ENCODE results near the gene NSDHL.
"Not testable (repeated sequence)": the region's sequence is repeated elsewhere in the genome, so short reads cannot be mapped to it uniquely, and the experiment has no call there.

NSDHL gene

GRCh38 chrX:152893980-152894610, 63.2 kb downstream of the NSDHL start:
- no peak for DNase-seq (ENCODE audit: low read depth in 2 of 2)

GRCh38 chrX:152895121-152895520, 64.3 kb downstream of the NSDHL start:
- DNase-seq (ENCODE audit: low read depth in 2 of 2), result no peak

GRCh38 chrX:152895724-152896420, 65.0 kb downstream of the NSDHL start:
- no peak for DNase-seq (ENCODE audit: low read depth in 2 of 2)

GRCh38 chrX:152896450-152896849, 65.6 kb downstream of the NSDHL start:
- no peak for DNase-seq (ENCODE audit: low read depth in 2 of 2)

GRCh38 chrX:152897222-152898131, 66.6 kb downstream of the NSDHL start, which contains the start of gene ZNF185:
ZNF185 (plus strand) TSS chrX:152898067; CDS start chrX:152914490, 16,423 bp downstream.
- no peak for DNase-seq (ENCODE audit: low read depth in 2 of 2)

GRCh38 chrX:152898442-152898841, 67.6 kb downstream of the NSDHL start:
- DNase-seq (ENCODE audit: low read depth in 2 of 2), result no peak

GRCh38 chrX:152899111-152899873, 68.4 kb downstream of the NSDHL start:
- DNase-seq (ENCODE audit: low read depth in 2 of 2), result no peak

GRCh38 chrX:152899874-152900719, 69.2 kb downstream of the NSDHL start:
- no peak for DNase-seq (ENCODE audit: low read depth in 2 of 2)

GRCh38 chrX:152900937-152901445, 70.1 kb downstream of the NSDHL start:
- no peak for DNase-seq (ENCODE audit: low read depth in 2 of 2)

- DNase-seq (ENCODE audit: low read depth in 2 of 2), result no peak
Measured at GRCh38 chrX:152901816-152902501, 71.1 kb downstream of the NSDHL start.

- no peak for DNase-seq (ENCODE audit: low read depth in 2 of 2)
Measured at GRCh38 chrX:152902502-152902820, 71.6 kb downstream of the NSDHL start.

- no peak for DNase-seq (ENCODE audit: low read depth in 2 of 2)
Measured at GRCh38 chrX:152903589-152903988, 72.7 kb downstream of the NSDHL start.

- DNase-seq (ENCODE audit: low read depth in 2 of 2), result no peak
Measured at GRCh38 chrX:152904151-152905080, 73.6 kb downstream of the NSDHL start.

GRCh38 chrX:152905081-152905420, 74.2 kb downstream of the NSDHL start:
- no peak for DNase-seq (ENCODE audit: low read depth in 2 of 2)

GRCh38 chrX:152907084-152907651, 76.3 kb downstream of the NSDHL start:
- no peak for DNase-seq (ENCODE audit: low read depth in 2 of 2)

- DNase-seq (ENCODE audit: low read depth in 2 of 2), result no peak
Measured at GRCh38 chrX:152908486-152908885, 77.6 kb downstream of the NSDHL start.

- not testable (repeated sequence) for DNase-seq (ENCODE audit: low read depth in 2 of 2)
Measured at GRCh38 chrX:152910018-152910417, 79.2 kb downstream of the NSDHL start.

GRCh38 chrX:152912106-152912505, 81.2 kb downstream of the NSDHL start:
- DNase-seq (ENCODE audit: low read depth in 2 of 2), result no peak

- no peak for DNase-seq (ENCODE audit: low read depth in 2 of 2)
Measured at GRCh38 chrX:152912641-152913040, 81.8 kb downstream of the NSDHL start.
